Astrocyte of the spinal cord (primary cell): Measurements from ENCODE around the gene PRKCA.

Experiments used
- DNase-seq: peaks from one replicate; pipeline ENCODE4 v3.0.0; 2011; ENCODE audit warnings: low read depth, low spot score
- H3K4me3 ChIP-seq: 2 replicates; pipeline ENCODE4 v1.5.1; 2011; ENCODE audit warnings: low read depth, mild to moderate bottlenecking, low read length, moderate library complexity
- in situ Hi-C: cut with HindIII; loops from 2 replicates; pipeline ENCODE4 v1.10.0; 2017; ENCODE audit warnings: low sequenced_read_pairs
- TF ChIP-seq, protein P1 (sequence below): IDR thresholded peaks from 2 replicates; pipeline ENCODE4 v1.5.1; 2012; ENCODE audit warnings: low read depth, mild to moderate bottlenecking, low read length, inconsistent platforms

Gene PRKCA

DNA sequence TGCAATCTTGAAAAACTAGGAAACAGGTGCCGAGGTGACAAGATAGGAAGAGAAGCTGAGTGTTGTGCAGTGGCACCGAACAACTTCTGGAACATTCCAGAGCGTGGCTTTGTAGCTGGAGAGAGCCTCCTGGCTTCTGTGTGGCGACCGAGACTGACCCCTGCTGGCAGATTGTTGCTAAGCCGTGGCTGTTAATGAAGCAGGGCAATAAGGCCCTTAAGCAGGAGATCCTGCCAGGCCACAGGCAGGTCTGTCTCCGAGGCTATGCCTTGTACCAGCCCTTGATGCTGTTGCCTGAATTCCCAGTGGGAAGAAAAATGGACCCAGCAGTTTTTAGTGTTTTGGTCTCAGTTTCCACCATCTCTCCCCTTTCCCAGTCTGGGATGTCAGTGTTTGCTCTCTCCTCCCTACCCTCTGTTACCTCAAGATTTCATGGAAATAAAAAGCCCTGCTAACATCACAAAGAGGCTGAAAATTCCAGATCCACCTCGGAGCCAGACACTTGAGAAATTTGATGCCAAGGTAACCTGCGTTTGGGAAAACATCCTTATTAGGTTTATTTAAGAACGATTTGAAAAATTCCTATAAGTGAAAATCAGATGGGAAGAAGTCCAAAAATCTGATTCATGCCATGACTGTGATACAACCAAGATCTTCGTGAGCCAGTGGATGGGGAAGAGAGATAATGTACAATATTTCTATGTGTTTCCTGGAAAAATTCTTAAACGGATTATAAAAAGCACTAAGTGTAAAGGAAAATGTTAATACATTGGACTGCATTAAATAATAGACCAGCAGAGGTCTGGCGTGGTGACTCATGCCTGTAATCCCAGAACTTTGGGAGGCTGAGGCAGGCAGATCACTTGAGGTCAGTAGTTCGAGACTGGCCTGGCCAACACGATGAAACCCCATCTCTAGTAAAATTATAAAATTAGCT lies 265.1 kb downstream of the PRKCA start:
- DNase-seq, result peak; percentile 86
- in situ Hi-C loops, result no loop called here
- TF ChIP-seq, protein P1, sequence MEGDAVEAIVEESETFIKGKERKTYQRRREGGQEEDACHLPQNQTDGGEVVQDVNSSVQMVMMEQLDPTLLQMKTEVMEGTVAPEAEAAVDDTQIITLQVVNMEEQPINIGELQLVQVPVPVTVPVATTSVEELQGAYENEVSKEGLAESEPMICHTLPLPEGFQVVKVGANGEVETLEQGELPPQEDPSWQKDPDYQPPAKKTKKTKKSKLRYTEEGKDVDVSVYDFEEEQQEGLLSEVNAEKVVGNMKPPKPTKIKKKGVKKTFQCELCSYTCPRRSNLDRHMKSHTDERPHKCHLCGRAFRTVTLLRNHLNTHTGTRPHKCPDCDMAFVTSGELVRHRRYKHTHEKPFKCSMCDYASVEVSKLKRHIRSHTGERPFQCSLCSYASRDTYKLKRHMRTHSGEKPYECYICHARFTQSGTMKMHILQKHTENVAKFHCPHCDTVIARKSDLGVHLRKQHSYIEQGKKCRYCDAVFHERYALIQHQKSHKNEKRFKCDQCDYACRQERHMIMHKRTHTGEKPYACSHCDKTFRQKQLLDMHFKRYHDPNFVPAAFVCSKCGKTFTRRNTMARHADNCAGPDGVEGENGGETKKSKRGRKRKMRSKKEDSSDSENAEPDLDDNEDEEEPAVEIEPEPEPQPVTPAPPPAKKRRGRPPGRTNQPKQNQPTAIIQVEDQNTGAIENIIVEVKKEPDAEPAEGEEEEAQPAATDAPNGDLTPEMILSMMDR, result peak; percentile 87
- no peak overlapping the region for H3K4me3 ChIP-seq

- H3K4me3 ChIP-seq, result no peak overlapping the region
- TF ChIP-seq, protein P1, result no peak
- in situ Hi-C loops, result no loop called here
- DNase-seq, result no peak
Measured at GRCh38 chr17:66569572-66569971, 267.2 kb downstream of the PRKCA start.

DNA sequence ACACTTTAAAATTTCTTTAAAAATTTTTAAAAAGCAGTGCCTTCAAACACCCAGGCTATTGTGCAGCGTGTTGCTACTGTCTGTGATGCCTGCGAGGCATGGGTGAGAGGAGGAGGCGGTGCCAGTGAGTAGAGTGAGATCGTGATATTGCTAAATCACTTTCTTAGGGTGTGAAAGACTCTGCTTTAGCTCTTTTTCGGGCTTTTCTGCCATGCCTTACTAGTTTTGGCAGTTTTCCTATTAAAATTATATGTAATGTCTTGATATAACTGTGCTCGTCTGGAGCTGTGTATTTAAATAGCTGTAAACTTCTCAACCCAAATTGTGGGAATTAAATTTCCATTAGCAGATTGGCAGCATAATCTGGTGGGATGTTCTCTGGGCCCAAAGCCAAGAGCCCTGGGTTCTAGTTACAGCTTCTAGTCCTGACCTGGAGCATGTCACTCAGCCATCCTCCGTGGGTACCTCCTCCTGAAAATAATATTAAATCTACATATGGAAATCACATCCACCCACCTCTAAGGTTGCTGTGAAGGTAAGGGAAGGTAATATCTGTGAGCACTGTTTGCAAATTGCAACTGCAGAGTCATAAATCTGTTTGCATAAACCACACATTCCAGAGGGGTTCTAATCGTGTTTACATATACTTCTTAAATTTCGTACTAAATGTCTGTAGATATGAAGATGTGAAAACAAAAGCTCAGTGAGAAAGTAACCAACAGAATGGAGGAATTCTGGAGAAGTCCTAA lies 268.2 kb downstream of the PRKCA start:
- no peak for DNase-seq
- TF ChIP-seq, protein P1, result no peak
- H3K4me3 ChIP-seq, result no peak overlapping the region
- in situ Hi-C loops, result no loop called here

DNA sequence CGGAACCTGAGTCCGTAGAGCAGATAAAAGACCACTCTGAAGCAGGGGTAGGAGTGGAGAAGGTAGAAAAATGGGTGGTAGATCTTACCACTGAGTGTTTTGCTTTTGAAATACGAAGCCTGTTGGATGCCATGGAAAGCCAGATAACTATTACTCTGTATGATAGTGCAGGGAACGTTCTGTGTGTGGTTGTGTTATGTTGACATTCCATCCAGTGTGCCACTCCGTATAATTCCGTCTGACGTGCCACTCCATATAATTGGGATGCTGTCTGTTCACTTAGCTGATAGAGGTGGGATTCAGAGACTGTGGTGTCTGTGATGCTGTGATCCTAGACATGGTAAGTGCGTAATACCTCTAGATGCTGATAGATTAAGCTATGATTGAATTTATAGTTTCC lies 269.3 kb downstream of the PRKCA start:
- DNase-seq, result no peak
- in situ Hi-C loops, result no loop called here
- TF ChIP-seq, protein P1, result no peak
- no peak overlapping the region for H3K4me3 ChIP-seq

GRCh38 chr17:66573078-66573477 lies 270.7 kb downstream of the PRKCA start:
- TF ChIP-seq, protein P1, result no peak
- H3K4me3 ChIP-seq, result no peak overlapping the region
- DNase-seq, result no peak
- in situ Hi-C loops, result no loop called here

DNA sequence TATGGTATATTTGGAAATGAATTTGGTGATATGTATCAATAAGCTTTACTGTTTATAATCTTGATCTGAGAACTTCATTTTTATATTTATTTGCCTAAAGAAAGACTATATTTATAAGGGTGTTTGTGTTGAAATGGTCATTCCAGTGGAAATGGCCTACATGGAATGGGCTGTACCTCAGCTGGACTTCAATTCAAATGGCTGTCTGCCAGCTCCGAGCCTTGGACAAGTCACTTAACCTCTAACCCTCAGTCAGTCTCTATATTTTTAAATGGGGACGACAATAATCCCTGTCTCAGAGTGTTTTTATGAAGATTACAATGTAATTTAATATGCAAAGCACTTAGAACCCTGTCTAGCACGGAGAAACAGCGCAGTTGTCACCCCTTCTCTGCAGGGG lies 271.7 kb downstream of the PRKCA start:
- TF ChIP-seq, protein P1, result no peak
- DNase-seq, result no peak
- in situ Hi-C loops, result no loop called here
- H3K4me3 ChIP-seq, result no peak overlapping the region
